OCI-M2 (cell line): Measurements from ENCODE around the gene RAB3A.

Experiments used
- DNase-seq: peaks from one replicate; lab custom pipeline; 2025; ENCODE audit not compliant: unreplicated experiment; lab: John Stamatoyannopoulos, UW

RAB3A gene

GRCh38 chr19:18152817-18153555 is 50.9 kb downstream of the RAB3A start, which contains the start of gene PIK3R2:
Gene PIK3R2, plus strand, starts transcription at chr19:18153163. Its CDS starts 2,717 bp downstream, at chr19:18155880.
- peak; percentile 98 for DNase-seq

GRCh38 chr19:18152442-18152816 is 51.4 kb downstream of the RAB3A start:
- peak; percentile 98 for DNase-seq

- no peak for DNase-seq
Observed at GRCh38 chr19:18150776-18151624, 52.8 kb downstream of the RAB3A start.

- DNase-seq = no peak
Observed at GRCh38 chr19:18149596-18149975, 54.3 kb downstream of the RAB3A start.

- DNase-seq = no peak
Observed at GRCh38 chr19:18147396-18147795, 56.4 kb downstream of the RAB3A start.
